ENCODE results near the gene B9D1.

Gene B9D1

DNA sequence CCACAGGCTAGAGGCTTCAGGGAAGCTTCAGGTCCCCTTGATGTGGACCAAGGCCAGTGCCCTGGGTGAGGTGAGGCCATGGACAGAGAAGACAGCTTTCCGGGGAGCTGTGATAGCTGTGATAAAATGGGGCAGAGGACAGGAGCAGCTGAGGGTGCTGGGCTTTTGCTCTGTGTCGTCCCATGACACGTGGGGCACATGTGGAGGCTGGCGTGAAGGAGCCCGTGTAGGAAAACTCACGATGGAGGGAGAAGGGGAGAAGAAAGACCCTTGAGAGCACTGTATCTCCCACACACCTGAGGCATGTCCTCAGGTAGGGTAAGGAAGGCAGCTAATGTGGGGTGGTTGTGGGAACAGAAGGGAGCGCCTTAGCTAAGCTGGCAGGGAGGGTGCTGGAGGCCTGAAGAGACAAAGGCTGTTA is 21.3 kb downstream of the B9D1 start:
- no peak for DNase-seq (ENCODE audit: low read depth in 2 of 2, low spot score in 1 of 2)

DNA sequence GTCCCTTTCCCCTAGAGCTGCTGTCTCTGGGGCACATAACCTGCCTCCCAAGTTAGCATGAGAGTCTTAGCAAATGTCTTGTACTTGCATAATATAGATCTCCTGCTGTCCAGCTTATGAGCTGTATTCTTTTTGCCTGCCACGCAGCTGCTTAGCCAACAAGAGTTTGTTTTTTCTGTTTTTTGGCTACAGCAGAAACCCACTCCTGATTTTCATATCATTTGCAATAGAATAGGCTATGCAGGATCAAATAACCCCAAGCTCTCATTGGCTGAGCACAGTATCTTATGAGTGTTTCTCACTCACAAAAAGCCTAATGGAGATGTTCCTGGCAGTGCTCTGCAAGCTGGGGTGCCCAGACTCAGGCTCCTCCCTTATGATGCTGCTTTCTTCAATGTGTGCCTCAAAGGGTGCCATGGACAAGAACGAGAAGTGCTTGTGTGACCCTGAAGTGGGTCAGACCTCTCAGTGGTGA is 23.1 kb downstream of the B9D1 start:
- no peak for DNase-seq (ENCODE audit: low read depth in 2 of 2, low spot score in 1 of 2)

- DNase-seq (ENCODE audit: low read depth in 2 of 2, low spot score in 1 of 2), result peak; percentile 20 to 26
These were observed 24.2 kb downstream of the B9D1 start for GRCh38 chr17:19338031-19338990.

DNA sequence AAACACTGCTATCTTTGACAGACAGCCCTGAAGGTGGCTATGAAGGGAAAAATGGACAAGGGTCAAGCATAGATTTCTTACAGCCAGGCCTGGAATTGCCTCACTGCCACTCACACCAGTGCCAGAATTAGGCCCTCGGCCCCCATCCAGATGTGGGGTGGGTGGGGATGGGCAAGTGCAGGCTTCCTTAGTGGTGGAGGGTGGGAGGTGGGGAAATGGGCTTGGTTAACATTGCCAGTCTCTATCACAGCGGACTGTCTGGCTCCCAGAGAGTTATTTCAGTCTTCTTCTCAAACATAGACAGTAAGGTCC is 24.9 kb downstream of the B9D1 start:
- no peak for DNase-seq (ENCODE audit: low read depth in 2 of 2, low spot score in 1 of 2)

DNA sequence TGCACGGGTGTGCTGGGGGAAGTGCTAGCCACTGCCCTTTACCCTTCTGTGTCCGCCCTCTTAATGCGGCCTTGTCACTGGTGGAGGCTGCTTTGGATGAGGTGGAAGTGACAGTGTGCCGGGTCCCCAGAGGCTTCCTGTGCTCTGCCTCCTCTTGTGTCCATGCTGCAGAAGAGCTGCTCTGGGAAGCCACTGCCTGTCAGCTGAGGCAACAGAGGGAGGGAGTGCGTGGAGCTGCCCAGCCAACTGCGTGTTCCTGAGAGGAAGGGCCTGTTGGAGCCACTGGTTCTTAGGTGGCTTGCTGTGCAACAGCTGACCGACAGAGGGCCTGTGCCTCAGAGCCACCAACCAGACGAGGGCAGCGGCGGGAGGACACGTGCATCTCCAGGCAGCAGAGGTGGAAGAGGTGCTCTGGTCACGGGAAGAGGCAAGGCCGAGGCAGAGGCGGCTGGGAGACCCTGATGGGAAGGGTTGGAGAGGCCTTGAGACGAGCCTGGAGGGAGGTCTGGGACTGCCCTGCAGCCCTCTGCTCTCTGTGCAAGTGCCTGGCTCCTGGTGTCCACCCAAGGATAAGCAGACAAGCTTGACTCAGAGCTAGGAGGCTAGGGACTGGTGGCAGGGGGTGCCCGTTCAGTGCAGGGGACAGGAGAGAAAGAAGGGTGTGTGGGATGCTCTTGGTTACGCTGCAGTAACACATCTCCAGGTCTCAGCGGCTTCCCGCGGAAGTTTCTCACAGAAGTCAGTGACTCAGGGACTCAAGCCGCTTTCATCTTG is 25.4 kb downstream of the B9D1 start:
- no peak for DNase-seq (ENCODE audit: low read depth in 2 of 2, low spot score in 1 of 2)

GRCh38 chr17:19335951-19336631 is 26.4 kb downstream of the B9D1 start:
- no peak for DNase-seq (ENCODE audit: low read depth in 2 of 2, low spot score in 1 of 2)

- no peak for DNase-seq (ENCODE audit: low read depth in 2 of 2, low spot score in 1 of 2)
These were observed 28.2 kb downstream of the B9D1 start for GRCh38 chr17:19334331-19334730.

- DNase-seq (ENCODE audit: low read depth in 2 of 2, low spot score in 1 of 2), result no peak
These were observed 28.7 kb downstream of the B9D1 start for GRCh38 chr17:19333736-19334290.

DNA sequence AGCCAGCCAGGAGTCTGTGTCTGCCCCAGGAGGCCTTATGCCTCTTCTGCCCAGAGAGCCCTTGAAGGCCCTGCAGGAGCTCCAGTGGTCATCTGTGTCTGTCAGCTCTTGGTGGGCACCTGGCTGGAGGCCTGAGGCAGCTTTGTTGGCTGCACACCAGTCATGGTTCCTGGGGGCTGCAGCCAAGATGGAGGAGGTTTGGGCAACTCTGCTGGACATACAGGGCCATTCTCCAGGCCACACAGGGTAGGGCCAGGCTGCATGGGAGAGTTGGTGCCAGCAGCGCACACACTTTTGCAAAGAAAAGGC is 29.4 kb downstream of the B9D1 start:
- DNase-seq (ENCODE audit: low read depth in 2 of 2, low spot score in 1 of 2), result no peak

DNA sequence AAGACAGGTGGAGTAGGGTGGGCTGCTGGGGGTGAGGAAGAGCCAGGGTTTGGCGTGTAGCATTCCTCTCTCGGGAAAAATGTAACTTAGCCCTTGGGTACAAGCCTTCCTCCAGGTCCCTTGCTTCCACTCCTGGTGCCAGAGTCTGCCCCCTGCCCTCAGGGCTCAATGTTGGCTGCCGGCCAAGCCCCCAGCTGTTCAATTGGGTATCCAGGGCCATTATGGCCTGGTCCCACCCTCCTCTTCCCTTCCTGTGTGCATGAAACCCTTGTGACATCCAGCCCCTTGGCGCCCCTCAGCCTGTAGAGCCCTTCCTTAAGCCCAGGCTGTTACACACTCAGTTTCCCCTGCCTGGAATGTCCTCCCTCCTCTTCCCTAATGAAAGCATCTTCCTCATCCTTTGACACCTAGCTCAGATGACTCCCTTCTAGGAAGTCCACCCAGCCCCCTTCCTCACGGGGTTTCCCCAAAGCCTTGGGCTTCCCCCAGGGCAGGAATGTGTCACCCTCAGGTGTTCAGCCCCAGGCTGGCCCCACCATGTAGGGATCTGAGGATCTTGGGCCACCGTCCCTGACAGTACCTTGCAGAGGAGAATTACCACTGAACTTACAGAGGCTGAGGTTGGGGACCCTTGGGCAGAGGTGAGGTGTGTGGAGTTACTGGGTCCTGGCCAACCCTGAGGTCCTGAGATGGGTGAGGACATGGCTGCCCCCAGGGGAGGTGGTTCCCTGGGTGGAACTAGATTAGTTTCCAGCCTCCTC is 30.0 kb downstream of the B9D1 start:
- DNase-seq (ENCODE audit: low read depth in 2 of 2, low spot score in 1 of 2), result no peak

DNA sequence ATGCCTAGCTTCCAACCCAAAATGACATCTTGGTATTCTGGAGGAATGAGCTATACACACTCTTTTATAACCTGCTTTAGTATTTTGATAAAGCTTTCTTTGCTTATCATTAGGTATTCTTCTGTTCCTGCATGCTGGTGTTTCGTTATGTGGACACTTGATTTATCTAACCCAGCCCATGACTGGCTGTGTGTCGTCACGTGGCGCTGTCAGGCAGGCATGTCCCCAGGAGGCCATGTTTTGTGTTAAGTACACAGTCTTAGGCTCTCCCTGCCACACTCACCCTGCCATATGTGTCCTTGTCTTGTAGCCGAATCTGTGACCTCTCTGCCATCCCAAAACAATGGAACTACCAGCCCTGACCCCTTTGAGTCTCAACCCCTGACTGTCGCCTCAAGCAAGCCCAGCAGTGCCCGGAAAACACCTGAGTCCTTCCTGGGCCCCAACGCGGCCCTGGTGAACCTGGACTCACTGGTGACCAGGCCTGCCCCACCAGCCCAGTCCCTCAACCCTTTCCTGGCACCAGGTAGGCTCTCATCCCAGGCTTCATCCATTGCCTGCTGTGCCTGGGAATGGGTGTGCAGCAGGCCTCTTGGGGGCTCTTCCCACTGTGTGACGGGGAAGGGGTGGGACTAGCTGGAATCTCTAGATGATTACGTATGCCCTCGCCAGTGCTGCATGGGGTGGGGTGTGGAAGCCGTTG is 30.8 kb downstream of the B9D1 start:
- DNase-seq (ENCODE audit: low read depth in 2 of 2, low spot score in 1 of 2), result no peak

GRCh38 chr17:19331134-19331533 is 31.4 kb downstream of the B9D1 start:
- DNase-seq (ENCODE audit: low read depth in 2 of 2, low spot score in 1 of 2), result no peak

GRCh38 chr17:19330271-19330670 is 32.3 kb downstream of the B9D1 start:
- no peak for DNase-seq (ENCODE audit: low read depth in 2 of 2, low spot score in 1 of 2)

DNA sequence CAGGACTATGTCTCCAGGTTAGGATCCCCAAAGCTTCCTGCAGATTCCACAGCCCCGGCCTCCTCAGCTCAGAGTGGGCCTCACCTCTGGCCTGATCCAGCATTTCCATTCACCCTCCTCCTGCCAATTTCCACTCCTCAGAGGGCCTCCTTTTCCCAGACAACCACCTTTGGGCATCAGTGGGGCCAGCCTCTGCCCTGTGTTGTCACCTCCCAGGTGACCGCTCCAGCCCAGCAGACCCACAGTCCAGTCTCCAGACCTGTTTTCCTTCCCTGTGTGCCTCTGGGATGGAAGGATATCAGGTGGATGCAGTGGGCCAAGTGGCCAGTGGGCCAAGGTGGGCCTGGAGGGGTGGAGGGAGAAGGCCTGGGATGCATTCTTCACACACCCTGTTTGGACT is 32.7 kb downstream of the B9D1 start:
- no peak for DNase-seq (ENCODE audit: low read depth in 2 of 2, low spot score in 1 of 2)

GRCh38 chr17:19329136-19329535 is 33.4 kb downstream of the B9D1 start:
- DNase-seq (ENCODE audit: low read depth in 2 of 2, low spot score in 1 of 2), result no peak

GRCh38 chr17:19328441-19329061 is 34.0 kb downstream of the B9D1 start:
- DNase-seq (ENCODE audit: low read depth in 2 of 2, low spot score in 1 of 2), result no peak

DNA sequence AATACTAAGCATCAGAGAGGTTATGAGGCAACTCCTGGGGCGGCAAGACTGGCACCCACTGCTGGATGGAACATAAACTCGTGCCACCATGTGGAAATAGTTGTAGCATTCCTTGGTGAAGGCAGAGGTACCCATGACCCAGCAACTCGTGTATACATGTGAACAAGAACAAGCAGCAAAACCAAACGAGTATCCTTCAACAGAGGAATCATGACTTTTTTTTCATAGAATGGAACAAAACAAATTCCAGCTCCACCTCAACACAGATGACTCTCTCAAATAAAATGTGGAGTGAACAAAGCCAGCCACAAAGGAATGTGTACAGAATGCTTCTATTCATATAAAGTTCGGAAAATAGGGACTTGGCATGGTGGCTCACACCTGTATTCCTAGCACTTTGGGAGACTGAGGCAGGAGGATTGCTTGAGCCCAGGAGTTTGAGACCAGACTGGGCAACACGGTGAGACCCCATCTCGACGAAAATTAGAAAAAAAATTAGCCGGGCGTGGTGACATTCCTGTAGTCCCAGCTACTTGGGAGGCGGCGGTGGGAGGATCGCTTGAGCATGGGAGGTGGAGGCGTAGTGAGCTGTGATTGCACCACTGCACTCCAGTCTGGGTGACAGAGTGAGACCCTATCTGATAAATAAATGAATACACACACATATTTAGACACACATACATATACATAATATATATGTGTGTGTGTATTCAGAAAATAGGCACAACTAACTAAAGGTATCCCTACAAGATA is 35.3 kb downstream of the B9D1 start:
- DNase-seq (ENCODE audit: low read depth in 2 of 2, low spot score in 1 of 2), result no peak

GRCh38 chr17:19325542-19325941 is 37.0 kb downstream of the B9D1 start:
- DNase-seq (ENCODE audit: low read depth in 2 of 2, low spot score in 1 of 2), result no peak

DNA sequence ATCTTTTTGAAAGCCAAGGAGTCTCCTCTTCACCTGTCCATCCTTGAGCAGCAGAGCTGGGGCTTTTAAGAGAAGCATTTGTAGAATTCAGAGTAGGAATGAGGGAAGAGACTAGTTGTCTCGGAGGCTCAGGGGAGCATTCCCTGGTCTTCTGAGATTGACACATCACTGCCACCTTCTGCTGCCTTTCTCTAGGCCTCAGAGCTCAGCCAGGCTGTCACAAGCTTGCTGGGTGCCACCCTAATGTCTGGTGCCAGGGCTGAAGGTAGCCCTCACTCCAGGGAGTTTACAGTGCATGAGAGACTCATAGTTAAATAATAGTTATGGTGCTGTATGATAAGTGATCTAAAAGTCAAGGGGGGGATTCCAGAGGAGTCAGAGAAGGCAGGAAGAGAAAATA is 39.7 kb downstream of the B9D1 start:
- no peak for DNase-seq (ENCODE audit: low read depth in 2 of 2, low spot score in 1 of 2)
